HL-60 (cell line): ENCODE data around the gene TCF15.

Experiments
- DNase-seq, 2 experiments: peaks; one replicate each; pipeline ENCODE4 v3.0.0-alpha.2; 2010 to 2020; ENCODE audit warnings: low read depth in 1 of 2, low spot score in 1 of 2
- H3K27ac ChIP-seq: fragments of 250-450 bp; sonication (Bioruptor Pico); replicated peaks from 2 replicates; pipeline ENCODE4 v1.5.1; 2020; ENCODE audit warnings: mild to moderate bottlenecking, moderate library complexity
- H3K27me3 ChIP-seq: fragments of 250-450 bp; sonication (Bioruptor Pico); 2 replicates; pipeline ENCODE4 v1.5.1; 2021; ENCODE audit warnings: mild to moderate bottlenecking, moderate library complexity; ENCODE audit not compliant: insufficient read depth, poor library complexity, severe bottlenecking
- H3K4me3 ChIP-seq: replicated peaks from 2 replicates; pipeline ENCODE4 v1.5.1; 2011; ENCODE audit warnings: mild to moderate bottlenecking, control low read depth, low read length; ENCODE audit not compliant: insufficient read depth
- GABPA ChIP-seq: IDR thresholded peaks from 2 replicates; pipeline ENCODE4 v1.6.1; 2012; ENCODE audit warnings: low read depth
- POLR2AphosphoS5 ChIP-seq: IDR thresholded peaks from 2 replicates; pipeline ENCODE4 v1.6.1; 2012; ENCODE audit warnings: low read depth
- SPI1 ChIP-seq: IDR thresholded peaks from 2 replicates; pipeline ENCODE4 v1.6.1; 2012; ENCODE audit warnings: low read depth, mild to moderate bottlenecking, borderline replicate concordance
- TF ChIP-seq, protein P1 (sequence below): IDR thresholded peaks from 2 replicates; pipeline ENCODE4 v1.6.1; 2012; ENCODE audit warnings: low read depth; ENCODE audit not compliant: insufficient replicate concordance
- TF ChIP-seq, protein P2 (sequence below): IDR thresholded peaks from one replicate; pipeline ENCODE4 v1.5.1; 2011; ENCODE audit warnings: low read length, control low read depth, inconsistent platforms; ENCODE audit not compliant: insufficient read depth

Gene TCF15

DNA sequence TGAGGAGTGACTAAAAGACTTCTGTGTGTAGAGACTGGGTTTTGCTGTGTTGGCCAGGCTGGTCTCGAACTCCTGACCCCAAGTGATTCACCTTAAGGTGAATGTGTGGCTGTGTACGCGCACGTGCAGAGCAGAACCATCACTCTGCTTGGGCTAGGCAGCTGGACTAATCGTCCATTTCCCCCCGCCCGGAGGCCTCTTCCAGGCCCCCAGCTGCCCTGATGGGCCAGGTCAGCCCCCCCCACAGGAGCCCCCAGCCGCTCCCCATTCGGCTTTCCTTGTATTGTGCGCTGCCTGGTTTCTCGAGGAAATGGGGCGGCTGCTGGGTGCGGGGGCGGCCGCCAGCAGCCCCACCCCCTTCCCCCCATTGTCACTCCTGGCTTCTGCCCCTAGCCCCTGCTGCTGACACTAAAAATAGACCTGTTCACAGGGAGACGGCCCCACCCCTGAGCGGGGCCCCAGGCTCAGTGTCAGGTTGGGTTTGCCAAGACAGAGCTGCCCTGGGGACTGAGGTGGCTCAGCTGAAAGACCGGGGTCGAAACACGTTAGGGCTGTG lies 41.9 kb downstream of the TCF15 start:
- DNase-seq, result no peak
- peaks cover 32% of the 10 kb centered on the region for H3K27me3 ChIP-seq
- TF ChIP-seq POLR2AphosphoS5, result no peak
- no peak for TF ChIP-seq SPI1
- TF ChIP-seq, protein P1, sequence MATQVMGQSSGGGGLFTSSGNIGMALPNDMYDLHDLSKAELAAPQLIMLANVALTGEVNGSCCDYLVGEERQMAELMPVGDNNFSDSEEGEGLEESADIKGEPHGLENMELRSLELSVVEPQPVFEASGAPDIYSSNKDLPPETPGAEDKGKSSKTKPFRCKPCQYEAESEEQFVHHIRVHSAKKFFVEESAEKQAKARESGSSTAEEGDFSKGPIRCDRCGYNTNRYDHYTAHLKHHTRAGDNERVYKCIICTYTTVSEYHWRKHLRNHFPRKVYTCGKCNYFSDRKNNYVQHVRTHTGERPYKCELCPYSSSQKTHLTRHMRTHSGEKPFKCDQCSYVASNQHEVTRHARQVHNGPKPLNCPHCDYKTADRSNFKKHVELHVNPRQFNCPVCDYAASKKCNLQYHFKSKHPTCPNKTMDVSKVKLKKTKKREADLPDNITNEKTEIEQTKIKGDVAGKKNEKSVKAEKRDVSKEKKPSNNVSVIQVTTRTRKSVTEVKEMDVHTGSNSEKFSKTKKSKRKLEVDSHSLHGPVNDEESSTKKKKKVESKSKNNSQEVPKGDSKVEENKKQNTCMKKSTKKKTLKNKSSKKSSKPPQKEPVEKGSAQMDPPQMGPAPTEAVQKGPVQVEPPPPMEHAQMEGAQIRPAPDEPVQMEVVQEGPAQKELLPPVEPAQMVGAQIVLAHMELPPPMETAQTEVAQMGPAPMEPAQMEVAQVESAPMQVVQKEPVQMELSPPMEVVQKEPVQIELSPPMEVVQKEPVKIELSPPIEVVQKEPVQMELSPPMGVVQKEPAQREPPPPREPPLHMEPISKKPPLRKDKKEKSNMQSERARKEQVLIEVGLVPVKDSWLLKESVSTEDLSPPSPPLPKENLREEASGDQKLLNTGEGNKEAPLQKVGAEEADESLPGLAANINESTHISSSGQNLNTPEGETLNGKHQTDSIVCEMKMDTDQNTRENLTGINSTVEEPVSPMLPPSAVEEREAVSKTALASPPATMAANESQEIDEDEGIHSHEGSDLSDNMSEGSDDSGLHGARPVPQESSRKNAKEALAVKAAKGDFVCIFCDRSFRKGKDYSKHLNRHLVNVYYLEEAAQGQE, result no peak
- TF ChIP-seq, protein P2, sequence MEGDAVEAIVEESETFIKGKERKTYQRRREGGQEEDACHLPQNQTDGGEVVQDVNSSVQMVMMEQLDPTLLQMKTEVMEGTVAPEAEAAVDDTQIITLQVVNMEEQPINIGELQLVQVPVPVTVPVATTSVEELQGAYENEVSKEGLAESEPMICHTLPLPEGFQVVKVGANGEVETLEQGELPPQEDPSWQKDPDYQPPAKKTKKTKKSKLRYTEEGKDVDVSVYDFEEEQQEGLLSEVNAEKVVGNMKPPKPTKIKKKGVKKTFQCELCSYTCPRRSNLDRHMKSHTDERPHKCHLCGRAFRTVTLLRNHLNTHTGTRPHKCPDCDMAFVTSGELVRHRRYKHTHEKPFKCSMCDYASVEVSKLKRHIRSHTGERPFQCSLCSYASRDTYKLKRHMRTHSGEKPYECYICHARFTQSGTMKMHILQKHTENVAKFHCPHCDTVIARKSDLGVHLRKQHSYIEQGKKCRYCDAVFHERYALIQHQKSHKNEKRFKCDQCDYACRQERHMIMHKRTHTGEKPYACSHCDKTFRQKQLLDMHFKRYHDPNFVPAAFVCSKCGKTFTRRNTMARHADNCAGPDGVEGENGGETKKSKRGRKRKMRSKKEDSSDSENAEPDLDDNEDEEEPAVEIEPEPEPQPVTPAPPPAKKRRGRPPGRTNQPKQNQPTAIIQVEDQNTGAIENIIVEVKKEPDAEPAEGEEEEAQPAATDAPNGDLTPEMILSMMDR, result no peak
- TF ChIP-seq GABPA, result no peak
- no peak overlapping the region for H3K27ac ChIP-seq
- no peak overlapping the region for H3K4me3 ChIP-seq

DNA sequence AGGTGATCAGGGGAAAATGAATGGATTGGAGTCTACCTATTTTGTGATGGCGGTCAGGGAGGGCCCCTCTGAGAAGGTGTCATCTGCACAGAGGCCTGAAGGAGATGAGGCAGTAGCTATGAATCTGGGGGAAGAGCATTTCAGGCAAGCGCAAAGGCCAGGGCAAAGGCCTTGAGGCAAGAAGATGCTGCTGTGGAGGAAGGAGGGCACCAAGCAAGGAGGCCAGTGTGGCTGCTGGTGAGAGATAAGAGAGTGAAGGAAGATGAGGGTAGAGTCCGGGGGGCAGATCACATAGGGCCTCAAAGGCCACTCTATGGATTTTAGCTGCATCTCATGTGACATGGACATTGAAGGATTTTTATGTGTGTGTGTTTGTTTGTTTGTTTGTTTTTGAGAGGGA lies 45.9 kb downstream of the TCF15 start:
- Histone ChIP-seq H3K27me3 (peaks cover 17% of the 10 kb centered on the region), H3K27ac (no peak overlapping the region), H3K4me3 (no peak overlapping the region)
- TF ChIP-seq GABPA (no peak), POLR2AphosphoS5 (no peak), SPI1 (no peak)
- TF ChIP-seq, protein P1, result no peak
- TF ChIP-seq, protein P2, result no peak
- DNase-seq, result no peak

DNA sequence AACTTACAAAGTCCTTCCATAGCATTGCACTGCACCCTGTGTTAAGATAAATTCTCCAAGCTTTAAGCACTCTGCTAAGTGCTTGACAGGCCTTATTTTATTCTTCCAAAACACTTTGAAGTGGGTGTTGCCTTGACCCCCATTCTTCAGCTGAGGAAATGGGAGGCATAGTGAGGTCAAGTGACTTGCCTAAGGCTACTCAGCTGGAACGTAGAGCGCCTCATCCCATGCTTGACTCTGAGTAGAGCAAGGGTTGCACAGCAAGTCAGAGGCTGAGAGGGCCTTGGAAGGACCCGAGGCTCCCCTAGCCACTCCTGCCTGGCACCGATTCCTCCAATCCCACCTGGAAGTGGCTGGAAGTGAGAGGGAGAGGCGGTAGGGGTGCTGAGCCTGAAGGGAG lies 46.9 kb downstream of the TCF15 start:
- TF ChIP-seq POLR2AphosphoS5 (no peak), GABPA (no peak), SPI1 (no peak)
- TF ChIP-seq, protein P1, result no peak
- TF ChIP-seq, protein P2, result no peak
- Histone ChIP-seq H3K4me3 (no peak overlapping the region), H3K27ac (no peak overlapping the region), H3K27me3 (peaks cover 13% of the 10 kb centered on the region)
- DNase-seq, result no peak
